Measurements from ENCODE around the gene ACAD10. TPM values are rescaled to one million over a fixed set of nuclear protein-coding genes. Genes with fewer than 3 reads are reported as not detected.
"Not testable (repeated sequence)": the region's sequence is repeated elsewhere in the genome, so short reads cannot be mapped to it uniquely, and the experiment has no call there.

The ACAD10 gene
- total RNA-seq: 29.5 TPM
- long read RNA-seq, full-length matches to known transcripts: 38 of 82 reads
- long read RNA-seq, partial matches to known transcripts: 18 of 82 reads
- long read RNA-seq, other reads (novel, unspliced or antisense): 26 of 82 reads

GRCh38 chr12:111685811-111686573 lies at the start of gene ACAD10, which contains the start of gene BRAP:
TSS of gene ACAD10 (plus strand) at chr12:111686053. CDS start at chr12:111692710, 6,657 bp downstream.
TSS of gene BRAP (minus strand) at chr12:111685956. CDS start at chr12:111685792, 164 bp downstream.
- intact Hi-C loops (cut with DNase I): no loop called here
- DNase-seq: peak; percentile 97
- ATAC-seq (ENCODE audit: poor library complexity): peak; percentile 98

GRCh38 chr12:111636209-111636945 lies 49.5 kb upstream of the ACAD10 start:
- intact Hi-C loops (cut with DNase I): no loop called here
- DNase-seq: peak; percentile 76
- ATAC-seq (ENCODE audit: poor library complexity): peak; percentile 87

- ATAC-seq (ENCODE audit: poor library complexity) (no peak), DNase-seq (no peak)
- intact Hi-C loops (cut with DNase I): no loop called here
Measured at GRCh38 chr12:111638556-111638955, 47.3 kb upstream of the ACAD10 start.

GRCh38 chr12:111640506-111640905 lies 45.3 kb upstream of the ACAD10 start:
- no peak for ATAC-seq (ENCODE audit: poor library complexity)
- DNase-seq: no peak
- intact Hi-C loops (cut with DNase I): no loop called here

- intact Hi-C loops (cut with DNase I): no loop called here
- ATAC-seq (ENCODE audit: poor library complexity) (no peak), DNase-seq (no peak)
Measured at GRCh38 chr12:111642681-111643426, 43.0 kb upstream of the ACAD10 start.

- intact Hi-C loops (cut with DNase I): no loop called here
- ATAC-seq (ENCODE audit: poor library complexity) (peak; percentile 61), DNase-seq (no peak)
Measured at GRCh38 chr12:111643427-111643826, 42.4 kb upstream of the ACAD10 start.

GRCh38 chr12:111645433-111645832 lies 40.4 kb upstream of the ACAD10 start:
- DNase-seq: no peak
- no peak for ATAC-seq (ENCODE audit: poor library complexity)

GRCh38 chr12:111650912-111651311 lies 34.9 kb upstream of the ACAD10 start:
- intact Hi-C loops (cut with DNase I): no loop called here
- DNase-seq (no peak), ATAC-seq (ENCODE audit: poor library complexity) (no peak)

More at GRCh38 chr12:111645433-111645832, 40.4 kb upstream of the ACAD10 start:
- intact Hi-C loops (cut with DNase I): no loop called here

GRCh38 chr12:111652530-111652929 lies 33.3 kb upstream of the ACAD10 start:
- DNase-seq; intact Hi-C loops (cut with DNase I); ATAC-seq (ENCODE audit: poor library complexity): not testable (repeated sequence)

- ATAC-seq (ENCODE audit: poor library complexity) (no peak), DNase-seq (no peak)
- intact Hi-C loops (cut with DNase I): no loop called here
Measured at GRCh38 chr12:111653596-111653995, 32.3 kb upstream of the ACAD10 start.

- no peak for DNase-seq
- intact Hi-C loops (cut with DNase I): no loop called here
Measured at GRCh38 chr12:111655356-111655755, 30.5 kb upstream of the ACAD10 start.

GRCh38 chr12:111656016-111656415 lies 29.8 kb upstream of the ACAD10 start:
- intact Hi-C loops (cut with DNase I): no loop called here
- ATAC-seq (ENCODE audit: poor library complexity) (peak; percentile 34), DNase-seq (no peak)

More at GRCh38 chr12:111655356-111655755, 30.5 kb upstream of the ACAD10 start:
- no peak for ATAC-seq (ENCODE audit: poor library complexity)

- no peak for ATAC-seq (ENCODE audit: poor library complexity)
Measured at GRCh38 chr12:111664499-111664898, 21.4 kb upstream of the ACAD10 start.

GRCh38 chr12:111664961-111665865 lies 20.6 kb upstream of the ACAD10 start:
- DNase-seq (no peak), ATAC-seq (ENCODE audit: poor library complexity) (no peak)
- intact Hi-C loops (cut with DNase I): no loop called here

More at GRCh38 chr12:111664499-111664898, 21.4 kb upstream of the ACAD10 start:
- intact Hi-C loops (cut with DNase I): no loop called here
- no peak for DNase-seq

GRCh38 chr12:111672822-111673381 lies 13.0 kb upstream of the ACAD10 start:
- intact Hi-C loops (cut with DNase I): no loop called here
- no peak for ATAC-seq (ENCODE audit: poor library complexity)
- DNase-seq: no peak

GRCh38 chr12:111673503-111673902 lies 12.3 kb upstream of the ACAD10 start:
- DNase-seq (no peak), ATAC-seq (ENCODE audit: poor library complexity) (no peak)
- intact Hi-C loops (cut with DNase I): no loop called here

GRCh38 chr12:111677186-111677585 lies 8.7 kb upstream of the ACAD10 start:
- intact Hi-C loops (cut with DNase I): no loop called here
- DNase-seq (no peak), ATAC-seq (ENCODE audit: poor library complexity) (no peak)
